Measurements from ENCODE around the gene SLC12A3.

SLC12A3 gene

DNA sequence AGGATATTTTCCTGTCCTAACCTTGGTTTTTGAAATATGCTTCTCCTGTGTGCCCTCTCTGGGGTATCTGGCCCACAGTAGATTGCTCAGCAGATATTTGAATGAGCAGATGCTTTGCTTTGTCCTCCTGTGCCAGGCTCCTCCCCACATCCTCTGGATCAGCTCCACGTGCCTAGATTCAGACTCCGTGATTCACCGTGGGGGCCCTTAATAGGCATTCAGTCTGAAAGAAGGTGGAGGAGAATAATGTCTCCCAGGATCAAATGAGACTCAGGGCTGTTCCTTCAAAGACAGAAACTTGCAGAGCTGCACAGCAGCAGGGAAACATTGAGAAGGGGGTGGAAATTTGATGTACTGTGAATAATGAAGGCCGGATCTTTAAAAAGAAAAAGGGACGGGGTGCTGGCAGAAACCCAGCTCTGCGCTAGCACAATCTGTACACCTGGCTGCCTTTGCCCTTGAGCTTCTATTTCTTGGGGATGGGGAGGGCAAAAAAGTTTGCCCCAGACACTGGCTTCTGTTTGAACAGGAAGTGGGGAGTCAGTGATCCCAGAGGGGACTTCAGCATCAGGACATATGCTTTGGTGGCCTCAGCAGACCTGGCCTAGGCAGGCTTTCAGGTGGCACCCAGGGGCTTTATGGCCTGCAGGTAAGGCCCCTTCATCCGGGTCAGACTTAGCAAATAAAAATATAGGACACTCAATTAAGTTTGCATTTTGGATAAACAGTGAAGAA is 15.9 kb upstream of the SLC12A3 start:
- Histone ChIP-seq H3K27ac (ENCODE audit: low read depth, low read length) (no peak overlapping the region), H2BK5ac (ENCODE audit: low read length) (no peak overlapping the region)
- WGBS (ENCODE audit: extremely low coverage, insufficient coverage, low lambda C conversion rate), result no CpG with 5 or more reads among the region's 7 CpGs

DNA sequence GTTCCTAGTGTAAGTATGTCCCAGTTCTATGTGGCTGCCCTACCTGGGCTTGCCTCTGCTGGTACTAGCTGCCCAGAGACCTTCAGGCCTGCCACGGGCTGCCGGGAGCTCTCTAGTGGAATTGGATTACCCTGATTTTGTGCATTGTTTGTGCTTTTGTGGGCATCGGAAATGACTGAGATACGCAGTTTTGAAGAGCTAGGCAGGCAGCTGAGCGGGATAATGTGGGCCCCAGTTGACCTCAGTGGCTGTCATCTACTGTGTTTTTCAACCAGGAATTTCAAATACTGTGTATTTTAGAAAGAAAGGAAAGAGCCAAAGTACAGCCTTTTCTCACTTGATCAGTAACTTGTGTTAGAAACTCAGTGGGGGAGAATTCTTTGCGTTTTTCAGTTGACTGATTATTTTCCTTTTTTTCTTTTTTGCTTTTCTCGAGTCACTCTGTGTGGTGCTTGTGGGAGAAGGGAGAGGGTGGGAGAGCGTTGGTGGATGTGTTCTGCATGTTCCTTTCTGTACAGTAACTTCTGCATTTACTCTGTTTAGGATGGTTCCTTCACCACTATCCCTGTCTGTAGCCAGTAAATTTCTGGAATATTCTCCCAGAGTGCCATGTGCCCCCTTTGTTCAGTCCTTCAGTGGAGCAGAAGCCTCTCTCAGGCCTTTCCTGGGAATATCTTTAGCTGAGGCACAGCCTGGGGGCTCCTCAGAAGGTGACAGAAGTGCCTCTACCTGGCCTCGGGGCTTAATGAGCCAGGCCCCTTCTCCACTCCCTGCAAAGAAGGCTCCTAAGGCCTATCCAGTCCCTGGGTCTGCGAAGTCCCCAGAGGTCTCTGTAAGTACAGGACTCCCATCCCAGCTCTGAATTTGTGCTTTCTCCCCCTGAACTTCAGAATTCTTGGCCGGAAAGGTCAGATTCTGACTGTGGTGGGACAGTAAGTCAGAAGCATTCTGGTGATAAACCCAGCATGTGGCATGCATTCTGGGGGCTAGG is 15.0 kb upstream of the SLC12A3 start:
- Histone ChIP-seq H4K5ac (ENCODE audit: low read length) (no peak overlapping the region), H4K8ac (ENCODE audit: low read depth, low read length) (no peak overlapping the region), H2BK120ac (ENCODE audit: low read depth, low read length) (no peak overlapping the region), H3K79me1 (ENCODE audit: low read length) (no peaks in the 10 kb centered on the region), H3K79me2 (ENCODE audit: control insufficient read depth, insufficient read depth, low read length) (no peaks in the 10 kb centered on the region), H3K56ac (ENCODE audit: low read length) (no peak overlapping the region), H3K18ac (ENCODE audit: low read length) (peak overlapping the region; percentile 11), H3K23ac (ENCODE audit: low read length) (no peak overlapping the region), H3K27me3 (ENCODE audit: insufficient read depth, low read length, poor library complexity) (no peaks in the 10 kb centered on the region), H3K36me3 (ENCODE audit: control insufficient read depth, insufficient read depth, low read length) (no peaks in the 10 kb centered on the region), H3K4me1 (ENCODE audit: control insufficient read depth, low read depth, low read length) (peaks cover 5% of the 10 kb centered on the region), H3K4me2 (ENCODE audit: low read length) (no peak overlapping the region), H2BK15ac (replicated peaks; ENCODE audit: low read depth) (no peak overlapping the region), H3K27ac (ENCODE audit: low read depth, low read length) (no peak overlapping the region), H3K9ac (ENCODE audit: low read length) (no peak overlapping the region), H3K4ac (ENCODE audit: low read depth, low read length) (no peak overlapping the region), H3K4me3 (ENCODE audit: low read length) (no peak overlapping the region), H2BK5ac (ENCODE audit: low read length) (no peak overlapping the region), H2AK5ac (ENCODE audit: low read length) (no peak overlapping the region)
- no CpG with 5 or more reads among the region's 11 CpGs for WGBS (ENCODE audit: extremely low coverage, insufficient coverage, low lambda C conversion rate)
- DNase-seq, result no peak

More for the DNA sequence above, 15.9 kb upstream of the SLC12A3 start:
- Histone ChIP-seq H2BK15ac (replicated peaks; ENCODE audit: low read depth) (no peak overlapping the region), H3K4ac (ENCODE audit: low read depth, low read length) (no peak overlapping the region), H3K18ac (ENCODE audit: low read length) (peak overlapping the region; percentile 53), H2BK120ac (ENCODE audit: low read depth, low read length) (no peak overlapping the region), H3K23ac (ENCODE audit: low read length) (no peak overlapping the region), H3K9ac (ENCODE audit: low read length) (no peak overlapping the region), H3K79me2 (ENCODE audit: control insufficient read depth, insufficient read depth, low read length) (no peaks in the 10 kb centered on the region), H3K4me1 (ENCODE audit: control insufficient read depth, low read depth, low read length) (peaks cover 5% of the 10 kb centered on the region), H3K56ac (ENCODE audit: low read length) (no peak overlapping the region), H3K4me2 (ENCODE audit: low read length) (no peak overlapping the region), H4K5ac (ENCODE audit: low read length) (no peak overlapping the region), H2AK5ac (ENCODE audit: low read length) (no peak overlapping the region), H3K27me3 (ENCODE audit: insufficient read depth, low read length, poor library complexity) (no peaks in the 10 kb centered on the region), H3K79me1 (ENCODE audit: low read length) (no peaks in the 10 kb centered on the region), H3K36me3 (ENCODE audit: control insufficient read depth, insufficient read depth, low read length) (peaks cover 3% of the 10 kb centered on the region), H4K8ac (ENCODE audit: low read depth, low read length) (no peak overlapping the region), H3K4me3 (ENCODE audit: low read length) (no peak overlapping the region)
- no peak for DNase-seq

DNA sequence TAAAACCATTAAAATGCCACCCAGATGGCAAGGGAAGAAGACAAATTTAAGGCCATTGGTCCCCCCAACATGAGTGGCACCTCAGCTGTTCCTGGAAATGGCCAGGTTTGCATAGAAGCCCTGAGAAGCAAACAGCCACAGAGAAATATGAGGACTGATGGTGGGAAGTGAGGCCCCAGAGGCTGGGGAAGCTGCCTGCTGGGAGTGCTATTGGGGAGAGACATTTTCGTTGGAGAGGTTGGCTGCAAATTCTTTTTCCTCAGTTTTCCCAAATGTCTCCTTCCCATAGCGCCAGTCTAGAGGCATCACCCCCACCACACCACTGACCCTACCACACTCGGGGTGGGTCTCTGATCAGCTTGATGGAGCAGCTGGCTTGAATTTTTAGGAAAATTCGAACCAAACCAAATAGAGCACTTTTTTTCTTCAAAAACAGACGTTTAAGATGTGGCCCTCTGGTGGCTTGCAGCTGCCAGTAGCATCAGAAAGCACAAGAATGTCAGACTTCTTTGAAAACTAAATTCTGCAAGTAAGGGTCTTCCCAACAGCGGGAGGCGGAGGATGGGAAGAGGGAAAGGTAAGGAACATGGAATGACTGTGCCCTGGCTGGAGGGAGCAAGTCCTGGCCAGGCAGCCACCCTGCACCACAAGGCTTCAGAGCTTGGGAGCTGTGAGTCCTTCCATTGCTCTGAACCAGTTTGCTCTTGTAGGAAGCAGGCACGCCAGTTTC is 13.2 kb upstream of the SLC12A3 start:
- Histone ChIP-seq H3K79me2 (ENCODE audit: control insufficient read depth, insufficient read depth, low read length) (no peaks in the 10 kb centered on the region), H3K23ac (ENCODE audit: low read length) (no peak overlapping the region), H4K5ac (ENCODE audit: low read length) (peak overlapping the region; percentile 21), H2BK15ac (replicated peaks; ENCODE audit: low read depth) (no peak overlapping the region), H3K9ac (ENCODE audit: low read length) (no peak overlapping the region), H3K4me1 (ENCODE audit: control insufficient read depth, low read depth, low read length) (peaks cover 5% of the 10 kb centered on the region), H2BK5ac (ENCODE audit: low read length) (no peak overlapping the region), H3K56ac (ENCODE audit: low read length) (peak overlapping the region; percentile 68), H2BK120ac (ENCODE audit: low read depth, low read length) (no peak overlapping the region), H3K79me1 (ENCODE audit: low read length) (no peaks in the 10 kb centered on the region), H3K4me3 (ENCODE audit: low read length) (no peak overlapping the region), H3K18ac (ENCODE audit: low read length) (no peak overlapping the region), H2AK5ac (ENCODE audit: low read length) (no peak overlapping the region), H3K4ac (ENCODE audit: low read depth, low read length) (no peak overlapping the region), H3K27ac (ENCODE audit: low read depth, low read length) (no peak overlapping the region), H3K4me2 (ENCODE audit: low read length) (no peak overlapping the region), H3K36me3 (ENCODE audit: control insufficient read depth, insufficient read depth, low read length) (no peaks in the 10 kb centered on the region), H4K8ac (ENCODE audit: low read depth, low read length) (no peak overlapping the region), H3K27me3 (ENCODE audit: insufficient read depth, low read length, poor library complexity) (no peaks in the 10 kb centered on the region)
- WGBS (ENCODE audit: extremely low coverage, insufficient coverage, low lambda C conversion rate), result no CpG with 5 or more reads among the region's 8 CpGs
- peak; percentile 81 for DNase-seq

GRCh38 chr16:56852401-56852730 is 12.6 kb upstream of the SLC12A3 start:
- Histone ChIP-seq H3K79me1 (ENCODE audit: low read length) (no peaks in the 10 kb centered on the region), H2AK5ac (ENCODE audit: low read length) (no peak overlapping the region), H2BK15ac (replicated peaks; ENCODE audit: low read depth) (no peak overlapping the region), H3K36me3 (ENCODE audit: control insufficient read depth, insufficient read depth, low read length) (no peaks in the 10 kb centered on the region), H3K27ac (ENCODE audit: low read depth, low read length) (no peak overlapping the region), H3K4ac (ENCODE audit: low read depth, low read length) (no peak overlapping the region), H3K18ac (ENCODE audit: low read length) (no peak overlapping the region), H3K23ac (ENCODE audit: low read length) (no peak overlapping the region), H3K27me3 (ENCODE audit: insufficient read depth, low read length, poor library complexity) (no peaks in the 10 kb centered on the region), H4K8ac (ENCODE audit: low read depth, low read length) (no peak overlapping the region), H3K4me2 (ENCODE audit: low read length) (no peak overlapping the region), H3K4me3 (ENCODE audit: low read length) (no peak overlapping the region), H3K9ac (ENCODE audit: low read length) (no peak overlapping the region), H2BK120ac (ENCODE audit: low read depth, low read length) (no peak overlapping the region), H3K56ac (ENCODE audit: low read length) (peak overlapping the region; percentile 68), H4K5ac (ENCODE audit: low read length) (peak overlapping the region; percentile 21), H2BK5ac (ENCODE audit: low read length) (no peak overlapping the region), H3K79me2 (ENCODE audit: control insufficient read depth, insufficient read depth, low read length) (no peaks in the 10 kb centered on the region), H3K4me1 (ENCODE audit: control insufficient read depth, low read depth, low read length) (peaks cover 5% of the 10 kb centered on the region)
- WGBS (ENCODE audit: extremely low coverage, insufficient coverage, low lambda C conversion rate), result no CpG with 5 or more reads among the region's 3 CpGs
- no peak for DNase-seq

DNA sequence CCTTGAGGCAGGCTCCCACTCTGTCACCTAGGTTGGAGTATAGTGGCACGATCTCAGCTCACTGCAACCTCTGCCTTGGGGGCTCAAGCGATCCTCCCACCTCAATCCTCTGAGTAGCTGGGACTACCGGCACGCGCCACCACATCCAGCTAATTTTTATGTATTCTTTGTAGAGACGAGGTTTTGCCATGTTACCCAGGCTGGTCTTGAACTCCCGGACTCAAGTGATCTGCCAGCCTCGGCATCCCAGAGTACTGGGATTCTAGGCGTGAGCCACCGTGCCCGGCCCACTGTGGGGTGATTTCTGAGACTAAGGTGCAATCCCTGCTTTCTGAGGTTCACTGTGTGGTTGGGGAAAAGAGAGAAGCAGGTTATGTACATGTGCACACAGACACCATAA is 12.0 kb upstream of the SLC12A3 start:
- no CpG with 5 or more reads among the region's 11 CpGs for WGBS (ENCODE audit: extremely low coverage, insufficient coverage, low lambda C conversion rate)
- Histone ChIP-seq H4K5ac (ENCODE audit: low read length) (no peak overlapping the region), H3K23ac (ENCODE audit: low read length) (no peak overlapping the region), H2BK15ac (replicated peaks; ENCODE audit: low read depth) (no peak overlapping the region), H3K18ac (ENCODE audit: low read length) (no peak overlapping the region), H3K79me2 (ENCODE audit: control insufficient read depth, insufficient read depth, low read length) (no peaks in the 10 kb centered on the region), H3K4me1 (ENCODE audit: control insufficient read depth, low read depth, low read length) (peaks cover 5% of the 10 kb centered on the region), H3K79me1 (ENCODE audit: low read length) (no peaks in the 10 kb centered on the region), H3K9ac (ENCODE audit: low read length) (no peak overlapping the region), H3K27ac (ENCODE audit: low read depth, low read length) (no peak overlapping the region), H4K8ac (ENCODE audit: low read depth, low read length) (no peak overlapping the region), H2BK5ac (ENCODE audit: low read length) (no peak overlapping the region), H3K4me3 (ENCODE audit: low read length) (no peak overlapping the region), H3K36me3 (ENCODE audit: control insufficient read depth, insufficient read depth, low read length) (no peaks in the 10 kb centered on the region), H3K4ac (ENCODE audit: low read depth, low read length) (no peak overlapping the region), H3K4me2 (ENCODE audit: low read length) (no peak overlapping the region), H3K56ac (ENCODE audit: low read length) (no peak overlapping the region), H2BK120ac (ENCODE audit: low read depth, low read length) (no peak overlapping the region), H3K27me3 (ENCODE audit: insufficient read depth, low read length, poor library complexity) (no peaks in the 10 kb centered on the region), H2AK5ac (ENCODE audit: low read length) (no peak overlapping the region)
- no peak for DNase-seq

Measured in mesendoderm (in vitro differentiated cells).